Heart left ventricle (tissue), 16 donors: ENCODE data around the gene RETN. TPM values are rescaled to one million over a fixed set of nuclear protein-coding genes. Genes with fewer than 3 reads are reported as not detected.

Experiments
- ATAC-seq, 4 donors: fragments of 200-7000 bp; cut with Tn5 transposase; one replicate each; pipeline ENCODE4 v1.9.1; 2020 to 2022; ENCODE audit warnings: moderate library complexity in 4 of 4, mild to moderate bottlenecking in 3 of 4, moderate number of reproducible peaks in 1 of 4
- DNase-seq, 5 donors: peaks; one replicate each; pipeline ENCODE4 v3.0.0-alpha.2; 2020
- H3K27ac ChIP-seq, 12 donors: fragments of 200-600 bp; sonication (generic) in 4 of 12; one replicate each; pipeline versions ENCODE4 v1.5.0 to v1.8.0; 2016 to 2022; ENCODE audit warnings: mild to moderate bottlenecking in 2 of 12
- H3K27me3 ChIP-seq, 9 donors: fragments of 200-600 bp; sonication (generic) in 2 of 9; one replicate each; pipeline versions ENCODE4 v1.5.1 to v1.8.0; 2016 to 2022; ENCODE audit warnings: mild to moderate bottlenecking in 3 of 9
- H3K36me3 ChIP-seq, 9 donors: fragments of 200-600 bp; sonication (generic) in 2 of 9; one replicate each; pipeline versions ENCODE4 v1.5.0 to v1.8.0; 2018 to 2022; ENCODE audit warnings: mild to moderate bottlenecking in 2 of 9
- H3K4me1 ChIP-seq, 12 donors: fragments of 200-600 bp; sonication (generic) in 4 of 12; one replicate each; pipeline versions ENCODE4 v1.5.0 to v1.8.0; 2016 to 2022; ENCODE audit warnings: mild to moderate bottlenecking in 3 of 12
- H3K4me3 ChIP-seq, 12 donors: fragments of 200-600 bp; sonication (generic) in 4 of 12; one replicate each; pipeline versions ENCODE4 v1.5.0 to v1.8.0; 2017 to 2022; ENCODE audit warnings: mild to moderate bottlenecking in 9 of 12, moderate library complexity in 4 of 12
- H3K9me3 ChIP-seq, 12 donors: fragments of 200-600 bp; sonication (generic) in 4 of 12; one replicate each; pipeline versions ENCODE4 v1.5.0 to v1.8.0; 2016 to 2022; ENCODE audit warnings: mild to moderate bottlenecking in 1 of 12
- POLR2A ChIP-seq, 2 donors: fragments of 450-650 bp; IDR thresholded peaks; one replicate each; pipeline ENCODE4 v1.6.1; 2017; ENCODE audit warnings: antibody characterized with exemption in 2 of 2, mild to moderate bottlenecking in 2 of 2, moderate library complexity in 2 of 2
- WGBS, 4 donors: extraction: QIAGEN DNeasy Blood & Tissue Kit in 2 of 4; methylation state at CpG; one replicate each; pipeline versions ENCODE4 v1.1.5 to v1.1.7; 2013 to 2018; 5-methylcytosine and 5-hydroxymethylcytosine counted together
- intact Hi-C, 10 donors: fragments of 100-400 bp; cut with DNase I; formaldehyde crosslinking; loops; one replicate each; pipeline versions ENCODE4 v1.11.1 to v1.14.2; 2022
- polyA plus RNA-seq, 2 donors: library from polyadenylated mRNA; stranded (reverse); fragments of 200-250 nt; gene quantifications; one replicate each; pipeline ENCODE4 v1.2.3, GENCODE V29; 2013
- total RNA-seq, 9 donors: library from RNA; depleted of rRNA in 2 of 9; stranded (reverse); fragments of >200 nt in 2 of 9; fragmentation: NEBNext Ultra II Directional in 3 of 9; extraction: Animal tissue kit (Norgen Biotek cat#: 25700) in 3 of 9; gene quantifications; one replicate each; pipeline versions ENCODE4 v1.1.0 to v1.2.4, GENCODE V29; 2016 to 2023
- TF ChIP-seq, protein P1 (sequence below), 12 donors: fragments of 200-600 bp; sonication (generic) in 4 of 12; IDR thresholded peaks; one replicate each; pipeline versions ENCODE4 v1.5.0 to v1.8.0; 2018 to 2022; ENCODE audit warnings: antibody characterized with exemption in 12 of 12, mild to moderate bottlenecking in 5 of 12
- donor health status: ischemic (EF 13 %, LVEDD 7.1; RV severe dilation, severe dysfunction).
- donor health status: healthy with polysubstance abuse.
- donor health status: DM: no; HTN: yes; CAD: no.
- donor health status: DM: no; HTN: no; CAD: no.
- donor health status: ischemic (EF 25% LVEDD 6.9; RV normal size, moderate dysfunction).
- donor health status: ischemic (EF 25% LVEDD 5.7; RV mildly dilated, moderate dysfunction).
- donor health status: healthy.
- donor health status: DM: yes; HTN: yes; CAD: no.
- donor health status: ischemic (EF 35%, LVEDD 5.7; RV mildly dilated, moderate dysfunction).
- donor health status: nonischemic (EF 11% LVEDD 7.7; RV severe dilation, severe dysfunction).
- donor health status: DM: yes; HTN: yes; CAD: no.
- donor health status: PGD.
- donor health status: ischemic (EF 29% LVEDD 5.4; RV normal size, mild dysfunction).
- donor health status: nonischemic (EF 23%, LVEDD 6.1; RV moderate dilation, normal function).

The RETN gene
- total and polyA plus RNA-seq, 11 donors = 2.6 to 9.2 (median 4.8) TPM; not detected in 8

DNA sequence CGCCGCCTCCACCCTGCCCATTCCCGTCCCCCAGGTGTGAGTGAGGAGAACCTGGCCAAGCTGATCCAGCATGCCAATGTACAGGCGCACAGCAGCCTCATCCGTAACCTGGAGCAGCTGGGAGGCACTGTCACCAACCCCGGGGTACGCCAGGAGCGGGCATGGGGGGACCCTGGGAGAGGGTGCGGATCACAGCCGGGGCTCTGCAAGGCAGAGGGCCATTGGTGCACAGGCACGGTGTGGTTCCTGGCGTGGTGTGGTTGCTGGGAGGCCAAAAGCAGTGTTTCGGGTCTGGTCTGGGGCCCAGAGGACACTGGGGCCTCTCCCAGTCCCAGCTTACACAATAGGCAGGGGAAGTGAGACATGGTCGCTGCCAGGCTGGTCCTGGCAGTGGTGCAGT lies 23.7 kb upstream of the RETN start:
- Histone ChIP-seq H3K36me3 (peaks cover 0 to 11% (median 0%) of the 10 kb centered on the region in 9 donors), H3K27me3 (peaks cover 0 to 15% (median 0%) of the 10 kb centered on the region in 9 donors), H3K27ac (no peak overlapping the region), H3K9me3 (no peaks in the 10 kb centered on the region), H3K4me3 (no peak overlapping the region), H3K4me1 (peaks cover 0 to 14% (median 0%) of the 10 kb centered on the region in 12 donors)
- WGBS, 4 donors = 74 to 92% (median 83%) methylated on average over 10 to 14 of the region's 14 CpGs
- DNase-seq = no peak
- no peak for ATAC-seq
- intact Hi-C loops = no loop called here
- TF ChIP-seq POLR2A (IDR thresholded peaks at IDR 0.05) = no peak
- TF ChIP-seq, protein P1, sequence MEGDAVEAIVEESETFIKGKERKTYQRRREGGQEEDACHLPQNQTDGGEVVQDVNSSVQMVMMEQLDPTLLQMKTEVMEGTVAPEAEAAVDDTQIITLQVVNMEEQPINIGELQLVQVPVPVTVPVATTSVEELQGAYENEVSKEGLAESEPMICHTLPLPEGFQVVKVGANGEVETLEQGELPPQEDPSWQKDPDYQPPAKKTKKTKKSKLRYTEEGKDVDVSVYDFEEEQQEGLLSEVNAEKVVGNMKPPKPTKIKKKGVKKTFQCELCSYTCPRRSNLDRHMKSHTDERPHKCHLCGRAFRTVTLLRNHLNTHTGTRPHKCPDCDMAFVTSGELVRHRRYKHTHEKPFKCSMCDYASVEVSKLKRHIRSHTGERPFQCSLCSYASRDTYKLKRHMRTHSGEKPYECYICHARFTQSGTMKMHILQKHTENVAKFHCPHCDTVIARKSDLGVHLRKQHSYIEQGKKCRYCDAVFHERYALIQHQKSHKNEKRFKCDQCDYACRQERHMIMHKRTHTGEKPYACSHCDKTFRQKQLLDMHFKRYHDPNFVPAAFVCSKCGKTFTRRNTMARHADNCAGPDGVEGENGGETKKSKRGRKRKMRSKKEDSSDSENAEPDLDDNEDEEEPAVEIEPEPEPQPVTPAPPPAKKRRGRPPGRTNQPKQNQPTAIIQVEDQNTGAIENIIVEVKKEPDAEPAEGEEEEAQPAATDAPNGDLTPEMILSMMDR (IDR thresholded peaks at IDR 0.05) = no peak

DNA sequence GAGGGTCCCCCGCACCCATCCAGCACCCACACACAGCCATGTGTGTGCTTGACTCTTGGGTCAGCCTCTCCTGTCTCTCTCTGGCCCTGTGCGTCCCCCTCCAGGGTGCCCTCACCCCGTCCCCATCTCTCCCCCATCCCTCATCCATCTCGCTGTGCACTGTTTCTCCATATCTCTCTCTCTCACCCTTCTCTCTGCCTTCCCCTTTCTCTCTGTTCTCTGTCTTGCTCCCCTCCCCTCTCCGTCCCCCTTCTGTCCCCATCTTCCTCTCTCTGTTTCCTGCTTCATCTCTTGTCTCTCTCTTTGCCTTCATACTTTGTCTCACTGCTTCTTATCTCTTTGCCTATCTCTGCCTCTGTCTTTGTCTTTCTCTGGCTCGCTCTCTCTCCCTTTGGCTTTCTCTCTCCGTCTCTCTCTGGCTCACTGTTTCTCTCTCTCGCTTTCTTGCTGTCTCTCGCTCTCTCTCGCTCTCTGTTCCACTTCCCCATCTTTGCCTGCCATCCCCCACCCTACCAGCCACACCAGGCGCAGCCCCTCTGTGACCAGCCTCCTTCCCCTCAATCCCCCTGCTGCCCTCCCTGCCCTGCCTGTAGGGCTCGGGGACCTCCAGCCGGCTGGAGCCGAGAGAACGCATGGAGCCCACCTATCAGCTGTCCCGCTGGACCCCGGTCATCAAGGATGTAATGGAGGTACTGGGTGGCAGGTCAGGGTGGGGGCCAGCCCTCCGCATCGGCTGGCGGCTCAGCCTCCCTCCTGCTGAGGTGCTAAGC lies 23.0 kb upstream of the RETN start:
- H3K4me1 ChIP-seq = peaks cover 0 to 14% (median 0%) of the 10 kb centered on the region in 12 donors
- no peaks in the 10 kb centered on the region for H3K9me3 ChIP-seq
- H3K36me3 ChIP-seq = peaks cover 0 to 11% (median 0%) of the 10 kb centered on the region in 9 donors
- 47 to 60% (median 57%) methylated on average over 18 to 20 of the region's 20 CpGs for WGBS, 4 donors
- TF ChIP-seq, protein P1 (IDR thresholded peaks at IDR 0.05) = no peak
- TF ChIP-seq POLR2A (IDR thresholded peaks at IDR 0.05) = no peak
- no peak for ATAC-seq
- H3K4me3 ChIP-seq = no peak overlapping the region
- intact Hi-C loops = no loop called here
- peaks cover 0 to 15% (median 0%) of the 10 kb centered on the region in 9 donors for H3K27me3 ChIP-seq
- no peak for DNase-seq
- H3K27ac ChIP-seq = no peak overlapping the region

DNA sequence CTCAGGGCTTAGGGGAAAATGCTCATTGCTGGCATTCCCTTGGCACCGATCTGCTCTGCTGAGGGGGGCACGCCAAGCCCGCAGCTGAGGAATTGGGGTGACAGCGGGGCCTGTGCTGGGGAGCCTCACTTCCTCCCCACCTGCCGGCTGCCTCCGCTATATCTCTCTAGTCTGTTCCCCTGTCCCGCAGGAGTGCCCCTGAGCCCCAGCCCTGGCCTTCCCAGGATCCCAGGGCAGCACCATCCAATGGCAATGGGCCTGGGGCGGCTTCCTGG lies 22.5 kb upstream of the RETN start:
- Histone ChIP-seq H3K27ac (no peak overlapping the region), H3K4me3 (no peak overlapping the region), H3K4me1 (peaks cover 0 to 14% (median 0%) of the 10 kb centered on the region in 12 donors), H3K36me3 (peaks cover 0 to 11% (median 0%) of the 10 kb centered on the region in 9 donors), H3K27me3 (peaks cover 0 to 15% (median 0%) of the 10 kb centered on the region in 9 donors), H3K9me3 (no peaks in the 10 kb centered on the region)
- WGBS, 4 donors = 75 to 100% (median 81%) methylated on average over 3 to 8 of the region's 8 CpGs
- no peak for DNase-seq
- no peak for ATAC-seq
- no peak for TF ChIP-seq POLR2A (IDR thresholded peaks at IDR 0.05)
- TF ChIP-seq, protein P1 (IDR thresholded peaks at IDR 0.05) = no peak
- intact Hi-C loops = no loop called here

DNA sequence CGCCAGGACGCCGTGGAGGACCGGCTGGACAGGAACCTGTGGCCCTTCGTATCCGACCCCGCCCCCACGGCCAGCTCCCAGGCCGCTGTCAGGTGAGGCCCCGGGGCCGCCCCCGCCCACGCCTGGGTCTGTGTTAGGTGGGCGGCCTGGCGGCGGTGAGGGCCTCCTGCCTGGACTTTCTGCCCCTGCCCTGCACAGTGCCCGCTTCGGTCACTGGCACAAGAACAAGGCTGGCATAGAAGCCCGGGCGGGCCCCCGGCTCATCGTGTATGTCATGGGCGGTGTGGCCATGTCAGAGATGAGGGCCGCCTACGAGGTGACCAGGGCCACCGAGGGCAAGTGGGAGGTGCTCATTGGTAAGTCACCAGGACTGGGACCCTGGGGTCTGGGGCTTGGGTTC lies 21.7 kb upstream of the RETN start:
- ATAC-seq = no peak
- TF ChIP-seq, protein P1 (IDR thresholded peaks at IDR 0.05) = no peak
- no peak for TF ChIP-seq POLR2A (IDR thresholded peaks at IDR 0.05)
- intact Hi-C loops = no loop called here
- H3K36me3 ChIP-seq = peaks cover 0 to 11% (median 0%) of the 10 kb centered on the region in 9 donors
- no peak overlapping the region for H3K27ac ChIP-seq
- DNase-seq = no peak
- H3K9me3 ChIP-seq = no peaks in the 10 kb centered on the region
- H3K4me1 ChIP-seq = peaks cover 0 to 15% (median 0%) of the 10 kb centered on the region in 12 donors
- H3K27me3 ChIP-seq = peaks cover 0 to 15% (median 0%) of the 10 kb centered on the region in 9 donors
- WGBS, 4 donors = 89 to 95% (median 91%) methylated on average over 16 to 26 of the region's 26 CpGs
- H3K4me3 ChIP-seq = no peak overlapping the region
